GM12874 (cell line): ENCODE data around the gene CEP192.

Experiments
- CTCF ChIP-seq: IDR thresholded peaks from 2 replicates; pipeline ENCODE4 v1.5.1; 2011; ENCODE audit warnings: low read depth, mild to moderate bottlenecking, control low read depth, low read length, moderate library complexity; ENCODE audit not compliant: insufficient read depth

Gene CEP192

GRCh38 chr18:13110559-13110958 lies 119.4 kb downstream of the CEP192 start:
- TF ChIP-seq CTCF: no peak

GRCh38 chr18:13112982-13113381 lies 121.8 kb downstream of the CEP192 start:
- no peak for TF ChIP-seq CTCF

GRCh38 chr18:13120255-13120654 lies 129.1 kb downstream of the CEP192 start:
- no peak for TF ChIP-seq CTCF

GRCh38 chr18:13120983-13121441 lies 129.8 kb downstream of the CEP192 start:
- no peak for TF ChIP-seq CTCF

GRCh38 chr18:13124411-13124810 lies 133.2 kb downstream of the CEP192 start:
- TF ChIP-seq CTCF: no peak

GRCh38 chr18:13125191-13125590 lies 134.0 kb downstream of the CEP192 start:
- TF ChIP-seq CTCF: no peak

GRCh38 chr18:13126966-13127598 lies 135.9 kb downstream of the CEP192 start:
- no peak for TF ChIP-seq CTCF
